Activated effector memory CD4-positive, alpha-beta T cell treated with anti-CD3 and anti-CD28 coated beads, Interleukin-2, amount 50 U/mL, for 16 hours (primary cell): ENCODE measurements around the gene TFB1M.
"Not testable (repeated sequence)": the region's sequence is repeated elsewhere in the genome, so short reads cannot be mapped to it uniquely, and the experiment has no call there.

ENCODE experiments used
- DNase-seq: peaks from one replicate; pipeline ENCODE4 v3.0.0-alpha.2; 2020

Gene TFB1M

GRCh38 chr6:155314092-155314772 is at the start of gene TFB1M:
Gene TFB1M (minus strand): TSS chr6:155314484. CDS start chr6:155314428, 56 bp downstream.
- peak; percentile 100 for DNase-seq

DNA sequence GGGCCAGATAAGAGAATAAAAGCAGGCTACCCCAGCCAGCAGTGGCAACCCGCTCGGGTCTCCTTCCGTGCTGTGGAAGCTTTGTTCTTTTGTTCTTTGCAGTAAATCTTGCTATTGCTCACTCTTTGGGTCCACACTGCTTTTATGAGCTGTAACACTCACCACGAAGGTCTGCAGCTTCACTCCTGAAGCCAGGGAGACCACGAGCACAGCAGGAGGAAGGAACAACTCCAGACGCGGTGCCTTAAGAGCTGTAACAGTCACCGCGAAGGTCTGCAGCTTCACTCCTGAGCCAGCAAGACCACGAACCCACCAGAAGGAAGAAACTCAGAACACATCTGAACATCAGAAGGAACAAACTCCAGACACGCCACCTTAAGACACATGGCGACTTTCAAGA is 49.7 kb upstream of the TFB1M start:
- DNase-seq, result not testable (repeated sequence)

GRCh38 chr6:155362968-155363632 is 48.8 kb upstream of the TFB1M start:
- not testable (repeated sequence) for DNase-seq

DNA sequence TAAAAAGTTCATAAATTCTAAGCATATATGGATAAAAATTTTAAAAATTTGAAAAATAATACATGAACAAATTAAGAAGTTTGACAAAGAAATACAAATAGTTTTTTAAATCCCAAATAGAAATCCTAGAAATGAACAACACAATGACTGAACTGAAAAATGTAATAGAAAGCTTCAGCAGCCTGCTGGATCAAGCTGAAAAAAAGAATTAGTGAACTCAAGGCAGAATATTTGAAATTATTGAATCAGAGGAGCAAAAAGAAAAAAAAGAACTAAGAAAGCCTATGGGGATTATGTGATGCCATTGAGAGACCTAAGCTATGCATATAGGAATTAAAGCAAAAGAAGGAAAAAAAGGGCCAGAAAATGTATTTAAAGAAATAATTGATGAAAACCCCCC is 39.9 kb upstream of the TFB1M start:
- DNase-seq, result no peak

DNA sequence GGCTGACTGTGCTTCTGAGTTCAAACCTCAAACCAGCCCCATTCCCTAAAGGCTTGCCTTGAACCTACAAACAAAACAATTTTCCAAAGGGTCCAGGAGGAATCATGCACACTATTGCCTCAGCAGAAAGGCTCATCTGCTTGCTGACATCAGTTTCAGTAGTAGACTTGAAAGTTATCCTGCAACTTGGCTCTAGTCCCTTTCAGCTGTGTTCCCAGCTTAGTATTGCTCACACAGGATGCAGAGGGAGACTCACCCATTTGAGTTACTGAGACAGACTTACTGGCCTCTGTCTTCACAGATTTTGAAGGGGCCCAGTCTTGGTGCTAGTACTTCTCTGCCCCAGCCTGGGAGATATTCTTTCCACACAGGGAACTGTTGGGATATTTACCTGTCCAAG is 38.5 kb upstream of the TFB1M start:
- no peak for DNase-seq

GRCh38 chr6:155352130-155352420 is 37.8 kb upstream of the TFB1M start:
- no peak for DNase-seq

GRCh38 chr6:155351273-155352129 is 37.2 kb upstream of the TFB1M start:
- DNase-seq, result no peak

- DNase-seq, result no peak
Observed at GRCh38 chr6:155349956-155350355, 35.7 kb upstream of the TFB1M start.

- no peak for DNase-seq
Observed at GRCh38 chr6:155349129-155349528, 34.8 kb upstream of the TFB1M start.

DNA sequence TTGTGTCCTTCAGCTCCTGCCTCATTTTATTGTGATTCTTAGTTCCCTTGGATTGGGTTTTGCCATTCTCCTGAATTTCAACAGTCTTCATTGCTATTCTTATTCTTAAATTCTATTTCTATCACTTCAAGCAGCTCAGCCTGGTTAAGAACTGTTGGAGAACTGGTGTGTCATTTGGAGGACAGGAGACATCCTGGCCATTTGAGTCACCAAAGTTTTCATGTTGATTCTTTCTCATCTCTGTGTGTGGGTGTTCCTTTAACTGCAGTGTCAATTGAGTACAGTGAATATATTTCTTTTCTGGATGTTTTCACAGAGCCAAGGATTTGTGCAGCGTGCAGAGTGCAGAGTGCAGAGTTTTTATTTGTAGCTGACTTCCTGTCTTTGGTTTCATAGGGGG is 33.5 kb upstream of the TFB1M start:
- no peak for DNase-seq

GRCh38 chr6:155346957-155347356 is 32.7 kb upstream of the TFB1M start:
- DNase-seq, result no peak

DNA sequence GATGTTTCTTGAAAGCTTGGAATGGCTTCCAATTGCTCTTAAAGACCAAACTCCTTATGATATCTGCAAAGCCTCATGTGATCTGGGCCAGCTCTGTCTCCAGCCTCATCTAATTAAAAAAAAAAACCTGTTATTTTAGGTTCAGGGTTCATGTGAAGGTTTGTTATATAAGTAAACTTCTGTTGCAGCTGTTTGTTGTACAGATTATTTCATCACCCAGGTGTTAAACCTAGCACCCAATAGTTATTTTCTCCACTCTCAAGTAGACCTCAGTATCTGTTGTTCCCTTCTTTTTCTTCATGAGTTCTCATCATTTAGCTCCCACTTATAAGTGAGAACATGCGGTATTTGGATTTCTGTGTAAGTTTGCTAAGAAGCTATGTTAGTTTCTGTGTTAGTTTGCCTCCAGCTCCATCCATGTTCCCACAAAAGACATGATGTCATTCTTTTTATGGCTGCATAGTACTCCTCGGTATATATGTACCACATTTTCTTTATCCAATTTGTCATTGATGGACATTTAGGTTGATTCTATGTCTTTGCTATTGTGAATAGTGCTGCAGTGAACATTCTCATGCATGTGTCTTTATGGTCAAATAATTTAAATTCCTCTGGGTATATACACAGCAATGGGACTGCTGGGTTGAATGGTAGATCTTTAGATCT is 30.2 kb upstream of the TFB1M start:
- no peak for DNase-seq

DNA sequence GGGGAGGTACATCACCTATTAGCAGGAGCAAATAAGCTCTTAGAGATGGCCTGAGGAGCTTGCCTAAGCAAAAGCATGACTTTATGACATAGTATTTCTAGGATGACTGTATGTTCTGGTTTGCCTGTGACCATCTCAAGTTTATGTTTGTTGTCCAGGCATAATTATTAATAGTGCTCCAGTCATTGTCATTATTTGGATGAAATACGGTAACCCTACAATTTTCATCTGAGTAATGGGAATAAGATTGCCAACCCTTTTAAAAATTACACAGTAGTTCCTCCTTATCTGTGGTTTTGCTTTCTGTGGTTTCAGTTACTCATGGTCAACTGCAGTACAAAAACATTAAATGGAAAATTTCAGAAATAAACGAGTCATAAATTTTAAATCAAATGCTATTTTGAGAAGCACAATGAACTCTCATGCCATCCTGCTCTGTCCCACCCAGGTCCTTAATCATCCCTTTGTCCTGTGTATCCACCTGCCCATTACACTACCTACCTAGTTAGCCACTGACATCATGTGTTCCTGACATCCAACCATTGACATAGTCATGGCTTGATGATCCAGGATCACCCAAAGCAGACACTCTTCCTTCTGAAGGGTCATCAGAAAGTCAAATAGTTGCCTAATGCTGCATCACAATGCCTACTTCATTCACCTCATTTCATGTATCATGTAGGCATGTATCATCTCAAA is 27.0 kb upstream of the TFB1M start:
- DNase-seq, result no peak

GRCh38 chr6:155340464-155341129 is 26.3 kb upstream of the TFB1M start:
- no peak for DNase-seq

- DNase-seq, result not testable (repeated sequence)
Observed at GRCh38 chr6:155339929-155340328, 25.6 kb upstream of the TFB1M start.

- DNase-seq, result not testable (repeated sequence)
Observed at GRCh38 chr6:155338237-155338636, 24.0 kb upstream of the TFB1M start.

- no peak for DNase-seq
Observed at GRCh38 chr6:155335265-155335664, 21.0 kb upstream of the TFB1M start.

GRCh38 chr6:155334073-155334472 is 19.8 kb upstream of the TFB1M start:
- DNase-seq, result not testable (repeated sequence)

- no peak for DNase-seq
Observed at GRCh38 chr6:155333414-155333813, 19.1 kb upstream of the TFB1M start.

DNA sequence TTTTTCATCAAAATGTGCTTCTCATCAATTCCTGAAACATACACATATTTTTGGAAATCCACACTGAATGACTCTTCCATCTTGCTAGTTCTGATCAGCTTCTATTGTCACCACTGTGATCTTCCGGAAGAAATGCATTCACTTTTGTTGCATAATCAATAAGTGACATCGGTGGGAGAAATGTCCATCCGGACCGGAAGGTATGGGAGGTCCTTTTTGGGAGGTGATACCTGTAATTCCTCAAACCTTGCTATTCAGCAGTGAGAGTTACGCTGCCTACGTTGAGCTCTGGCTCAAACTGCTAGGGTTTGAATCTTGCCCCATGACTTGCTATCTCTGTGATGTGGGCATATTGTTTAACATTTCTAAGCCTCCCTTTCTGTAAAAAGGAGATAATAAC is 16.6 kb upstream of the TFB1M start:
- no peak for DNase-seq

DNA sequence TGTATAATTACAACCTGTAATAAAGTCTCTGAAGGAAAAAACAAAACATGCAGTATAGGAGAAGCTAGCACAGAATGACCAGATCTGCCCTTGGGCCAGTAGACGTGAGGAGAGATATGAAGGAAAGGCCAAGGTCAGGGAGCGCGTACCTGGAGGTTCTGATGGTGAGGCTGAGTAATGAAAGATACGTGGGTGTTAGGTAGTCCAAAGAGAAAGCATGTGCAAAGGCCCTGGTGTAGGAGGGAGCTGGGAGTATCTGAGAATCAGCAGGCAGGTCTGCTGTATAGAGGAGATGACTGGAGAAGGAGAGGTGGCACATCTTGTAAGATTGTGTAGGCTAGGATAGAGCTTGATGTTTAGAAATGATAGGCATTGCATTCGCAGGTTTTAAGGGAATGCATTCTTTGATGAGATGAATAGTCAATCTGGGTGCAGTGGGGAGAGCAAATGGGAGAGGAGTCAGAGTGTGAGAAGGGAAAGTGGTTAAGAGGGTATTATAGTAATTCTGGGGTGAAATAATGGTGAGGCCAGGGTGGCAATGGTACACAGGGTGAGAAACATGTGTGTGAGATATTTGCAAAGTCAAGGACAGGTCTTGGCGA is 15.9 kb upstream of the TFB1M start:
- DNase-seq, result no peak
